B cell (primary cell): ENCODE results near the gene FBXO27. TPM values are rescaled to one million over a fixed set of nuclear protein-coding genes. Genes with fewer than 3 reads are reported as not detected.
A peak's percentile ranks its signal among the peaks of the same experiment; 100 is the strongest.

Source experiments
- ATAC-seq: fragments of 200-7000 bp; cut with Tn5 transposase; one replicate; pipeline ENCODE4 v1.10.0; 2021; ENCODE audit warnings: low read depth, mild to moderate bottlenecking, moderate number of reproducible peaks, moderate library complexity
- CTCF ChIA-PET: fragments of 350-600 bp; sonication (Branson Sonifier 250); formaldehyde crosslinking; loops from one replicate; lab custom pipeline; 2021; ENCODE audit warnings: antibody characterized with exemption, inconsistent platforms; lab: Charles Lee
- POLR2A ChIA-PET: fragments of 350-600 bp; sonication (Branson Sonifier 250); formaldehyde crosslinking; loops from one replicate; lab custom pipeline; 2021; ENCODE audit warnings: antibody characterized with exemption; lab: Charles Lee
- DNase-seq: peaks from one replicate; pipeline ENCODE4 v3.0.0; 2013
- H2AFZ ChIP-seq: 2 replicates; pipeline ENCODE4 v1.6.1; 2012; ENCODE audit warnings: mild to moderate bottlenecking, low read depth, low read length; ENCODE audit not compliant: insufficient read depth, poor library complexity, severe bottlenecking
- H3K27ac ChIP-seq, 2 donors: 1 replicate in 1 of 2; 2 replicates in 1 of 2; pipeline ENCODE4 v1.5.1; 2012 to 2013; ENCODE audit warnings: low read length in 2 of 2, mild to moderate bottlenecking in 2 of 2, moderate library complexity in 1 of 2
- H3K27me3 ChIP-seq, 4 experiments: fragments of 200-600 bp in 1 of 4; sonication (generic) in 1 of 4; replicated peaks in 1 of 4; 1 replicate in 2 of 4; 2 replicates in 2 of 4; pipeline versions ENCODE4 v1.6.1 to v1.7.0; 2013 to 2016; ENCODE audit warnings: low read length in 3 of 4, mild to moderate bottlenecking in 2 of 4, mixed read lengths in 1 of 4, moderate library complexity in 1 of 4; ENCODE audit not compliant: insufficient read depth in 4 of 4, control insufficient read depth in 3 of 4; ENCODE audit errors: control extremely low read depth in 1 of 4
- H3K36me3 ChIP-seq, 2 experiments: replicated peaks in 1 of 2; 1 replicate in 1 of 2; 2 replicates in 1 of 2; pipeline versions ENCODE4 v1.6.1 to v1.7.1; 2013; ENCODE audit warnings: low read length in 1 of 2; ENCODE audit not compliant: insufficient read depth in 2 of 2, control insufficient read depth in 1 of 2; ENCODE audit errors: control extremely low read depth in 1 of 2, extremely low read depth in 1 of 2
- H3K4me1 ChIP-seq, 2 donors: fragments of 200-600 bp in 1 of 2; sonication (generic) in 1 of 2; 1 replicate in 1 of 2; 2 replicates in 1 of 2; pipeline versions ENCODE4 v1.5.1 to v1.6.1; 2013 to 2017; ENCODE audit warnings: low read length in 2 of 2; ENCODE audit not compliant: control insufficient read depth in 2 of 2, insufficient read depth in 2 of 2
- H3K4me2 ChIP-seq: replicated peaks from 2 replicates; pipeline ENCODE3; 2012; ENCODE audit warnings: mild to moderate bottlenecking, low read depth, low read length; ENCODE audit not compliant: poor library complexity, severe bottlenecking
- H3K4me3 ChIP-seq, 5 experiments: fragments of 200-600 bp in 1 of 5; sonication (generic) in 1 of 5; 1 replicate in 3 of 5; 2 replicates in 2 of 5; pipeline versions ENCODE4 v1.5.1 to v1.7.0; 2011 to 2016; ENCODE audit warnings: low read length in 4 of 5, mild to moderate bottlenecking in 4 of 5, low read depth in 2 of 5, control low read depth in 1 of 5, moderate library complexity in 1 of 5; ENCODE audit not compliant: insufficient read depth in 1 of 5; ENCODE audit errors: control extremely low read depth in 1 of 5, extremely low read depth in 1 of 5
- H3K79me2 ChIP-seq: fragments of 200-600 bp; sonication (generic); one replicate; pipeline ENCODE4 v1.6.0; 2016; ENCODE audit warnings: low read length; ENCODE audit not compliant: control insufficient read depth, insufficient read depth
- H3K9ac ChIP-seq: fragments of 200-600 bp; sonication (generic); 2 replicates; pipeline ENCODE4 v1.6.1; 2017; ENCODE audit warnings: mild to moderate bottlenecking, low read length, moderate library complexity
- H3K9me3 ChIP-seq, 3 donors: one replicate each; pipeline versions ENCODE4 v1.6.1 to v1.7.1; 2013; ENCODE audit warnings: low read length in 2 of 3; ENCODE audit not compliant: control insufficient read depth in 2 of 3, insufficient read depth in 1 of 3; ENCODE audit errors: control extremely low read depth in 1 of 3
- H4K20me1 ChIP-seq: 2 replicates; pipeline ENCODE4 v1.6.0; 2012; ENCODE audit warnings: mild to moderate bottlenecking, low read length; ENCODE audit not compliant: insufficient read depth, control insufficient read depth, poor library complexity, severe bottlenecking
- H3K27ac Mint-ChIP-seq: one replicate; pipeline ENCODE4 v1.8.0; 2021; ENCODE audit warnings: mixed read lengths
- H3K27me3 Mint-ChIP-seq: one replicate; pipeline ENCODE4 v1.8.0; 2021; ENCODE audit warnings: mixed read lengths
- H3K4me1 Mint-ChIP-seq: one replicate; pipeline ENCODE4 v1.8.0; 2021; ENCODE audit warnings: mixed read lengths
- H3K4me3 Mint-ChIP-seq: one replicate; pipeline ENCODE4 v1.8.0; 2021; ENCODE audit warnings: mixed read lengths
- H3K9me3 Mint-ChIP-seq: one replicate; pipeline ENCODE4 v1.8.0; 2022; ENCODE audit warnings: mixed read lengths; ENCODE audit not compliant: insufficient read depth
- EZH2 ChIP-seq: IDR thresholded peaks from 2 replicates; pipeline ENCODE4 v1.6.1; 2012; ENCODE audit warnings: borderline replicate concordance, low read depth, mild to moderate bottlenecking, moderate library complexity, low read length; ENCODE audit not compliant: insufficient read depth, poor library complexity, severe bottlenecking
- WGBS: methylation state at CpG from one replicate; pipeline ENCODE4 v1.1.5; 2013; ENCODE audit warnings: missing lambda C conversion rate; ENCODE audit not compliant: insufficient coverage; 5-methylcytosine and 5-hydroxymethylcytosine counted together
- intact Hi-C: fragments of 100-400 bp; cut with micrococcal nuclease; formaldehyde crosslinking; loops from one replicate; pipeline ENCODE4 v1.10.0; 2022
- polyA minus RNA-seq: library from RNA; depleted of rRNA, polyadenylated mRNA; stranded (reverse); fragments of >200 nt; gene quantifications from 2 replicates; pipeline ENCODE4 v1.2.3, GENCODE V29; 2012
- polyA plus RNA-seq: library from polyadenylated mRNA; depleted of rRNA; stranded (reverse); fragments of >200 nt; gene quantifications from 2 replicates; pipeline ENCODE4 v1.2.3, GENCODE V29; 2012
- total RNA-seq, 2 donors: library from RNA; stranded (reverse); fragments of 120-200 nt in 1 of 2; gene quantifications; 1 replicate in 1 of 2; 2 replicates in 1 of 2; pipeline versions ENCODE4 v1.2.3 to v1.2.4, GENCODE V29; 2013 to 2022
- TF ChIP-seq, protein P1 (sequence below): fragments of 200-600 bp; IDR thresholded peaks from one replicate; pipeline ENCODE4 v1.8.0; 2022; ENCODE audit warnings: antibody characterized with exemption, mild to moderate bottlenecking

FBXO27 gene, protein sequence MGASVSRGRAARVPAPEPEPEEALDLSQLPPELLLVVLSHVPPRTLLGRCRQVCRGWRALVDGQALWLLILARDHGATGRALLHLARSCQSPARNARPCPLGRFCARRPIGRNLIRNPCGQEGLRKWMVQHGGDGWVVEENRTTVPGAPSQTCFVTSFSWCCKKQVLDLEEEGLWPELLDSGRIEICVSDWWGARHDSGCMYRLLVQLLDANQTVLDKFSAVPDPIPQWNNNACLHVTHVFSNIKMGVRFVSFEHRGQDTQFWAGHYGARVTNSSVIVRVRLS
- 0.12 TPM in 1 of 2 replicates, not detected in the other for total RNA-seq
- 0.16 TPM for total RNA-seq (2013)
- polyA plus RNA-seq, result 0.18 and 0.33 TPM in 2 replicates
- polyA minus RNA-seq, result not detected in 2 replicates

DNA sequence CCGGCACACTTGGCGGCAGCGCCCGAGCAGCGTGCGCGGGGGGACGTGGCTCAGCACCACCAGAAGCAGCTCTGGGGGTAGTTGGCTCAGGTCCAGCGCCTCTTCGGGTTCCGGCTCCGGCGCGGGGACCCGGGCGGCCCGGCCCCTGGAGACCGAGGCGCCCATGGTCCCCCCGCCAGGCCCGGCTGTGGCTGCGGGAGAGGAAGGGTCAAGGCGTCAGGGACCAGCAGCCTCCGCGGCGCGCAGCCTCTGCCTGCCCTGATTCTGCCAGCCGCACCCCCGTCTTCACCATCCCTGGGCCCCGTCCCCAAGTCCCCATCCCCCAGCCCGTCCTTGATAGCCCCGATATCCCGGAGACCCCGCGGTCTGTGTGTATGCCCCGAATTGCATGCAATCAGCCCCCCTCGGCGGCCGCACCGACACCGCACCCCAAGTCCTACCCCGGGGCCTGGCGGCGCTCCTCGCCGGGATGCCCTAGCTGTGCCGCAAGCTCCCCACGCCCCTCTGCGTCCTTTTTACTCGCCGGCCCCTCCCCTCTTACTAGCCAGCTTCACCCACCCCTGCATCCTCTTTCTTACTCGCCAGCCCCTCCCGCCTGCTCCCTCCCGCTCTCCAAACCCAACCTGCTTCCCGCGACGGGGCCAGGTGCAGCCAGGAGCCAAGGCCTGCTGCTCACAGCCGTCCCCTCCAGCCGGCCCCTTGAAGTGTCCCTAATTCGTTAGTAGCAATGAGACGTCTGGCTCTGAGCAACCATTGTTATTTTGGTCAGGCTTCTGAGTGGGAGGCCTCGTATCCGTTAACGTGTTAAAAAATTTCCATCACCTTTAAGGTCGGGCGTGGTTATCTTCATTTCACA is at the start of gene FBXO27:
TSS of gene FBXO27 (minus strand) at position 487 of the 856 bp plus-strand sequence. CDS start at position 165, 322 bp downstream.
- Histone ChIP-seq H3K79me2 (no peaks in the 10 kb centered on the region), H2AFZ (peak within 1 kb of the TSS; percentile 75), H3K4me2 (peak within 1 kb of the TSS; percentile 98), H3K27ac (no peak within 1 kb of the TSS), H3K9me3 (peaks cover 0 to 17% (median 2%) of the 10 kb centered on the region in 3 donors), H3K9ac (peak within 1 kb of the TSS; percentile 72), H3K27me3 (peaks cover 0 to 33% (median 10%) of the 10 kb centered on the region in 4 experiments), H3K36me3 (no peaks in the 10 kb centered on the region), H4K20me1 (no peaks in the 10 kb centered on the region), H3K4me3 (peak within 1 kb of the TSS in 4 of 5 experiments; percentile 22 to 65 (median 52)), H3K4me1 (peaks cover 15 to 19% of the 10 kb centered on the region in 2 donors)
- no peak within 1 kb of the TSS for H3K27ac Mint-ChIP-seq
- CTCF ChIA-PET, result no interaction called here
- H3K4me3 Mint-ChIP-seq, result peak within 1 kb of the TSS; percentile 77
- POLR2A ChIA-PET, result no interaction called here
- H3K9me3 Mint-ChIP-seq, result no peaks in the 10 kb centered on the region
- H3K4me1 Mint-ChIP-seq, result peaks cover 14% of the 10 kb centered on the region
- H3K27me3 Mint-ChIP-seq, result peaks cover 14% of the 10 kb centered on the region
- no peak for TF ChIP-seq EZH2
- TF ChIP-seq, protein P1, sequence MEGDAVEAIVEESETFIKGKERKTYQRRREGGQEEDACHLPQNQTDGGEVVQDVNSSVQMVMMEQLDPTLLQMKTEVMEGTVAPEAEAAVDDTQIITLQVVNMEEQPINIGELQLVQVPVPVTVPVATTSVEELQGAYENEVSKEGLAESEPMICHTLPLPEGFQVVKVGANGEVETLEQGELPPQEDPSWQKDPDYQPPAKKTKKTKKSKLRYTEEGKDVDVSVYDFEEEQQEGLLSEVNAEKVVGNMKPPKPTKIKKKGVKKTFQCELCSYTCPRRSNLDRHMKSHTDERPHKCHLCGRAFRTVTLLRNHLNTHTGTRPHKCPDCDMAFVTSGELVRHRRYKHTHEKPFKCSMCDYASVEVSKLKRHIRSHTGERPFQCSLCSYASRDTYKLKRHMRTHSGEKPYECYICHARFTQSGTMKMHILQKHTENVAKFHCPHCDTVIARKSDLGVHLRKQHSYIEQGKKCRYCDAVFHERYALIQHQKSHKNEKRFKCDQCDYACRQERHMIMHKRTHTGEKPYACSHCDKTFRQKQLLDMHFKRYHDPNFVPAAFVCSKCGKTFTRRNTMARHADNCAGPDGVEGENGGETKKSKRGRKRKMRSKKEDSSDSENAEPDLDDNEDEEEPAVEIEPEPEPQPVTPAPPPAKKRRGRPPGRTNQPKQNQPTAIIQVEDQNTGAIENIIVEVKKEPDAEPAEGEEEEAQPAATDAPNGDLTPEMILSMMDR, result no peak
- DNase-seq (no peak), ATAC-seq (no peak)
- intact Hi-C loops, result no loop called here
- WGBS, result 10% methylated on average over 61 of the region's 66 CpGs
